Right atrium auricular region (tissue), 2 donors: Measurements from ENCODE around the gene GPSM1. TPM values are rescaled to one million over a fixed set of nuclear protein-coding genes. Genes with fewer than 3 reads are reported as not detected.

ENCODE experiments used
- DNase-seq: peaks from one replicate; pipeline ENCODE4 v3.0.0-alpha.2; 2019; ENCODE audit warnings: low spot score
- H3K27ac ChIP-seq, 2 donors: fragments of 200-600 bp; sonication (generic); 1 replicate in 1 of 2; 2 replicates in 1 of 2; pipeline ENCODE4 v1.5.1; 2016 to 2019
- H3K27me3 ChIP-seq, 2 donors: fragments of 200-600 bp; sonication (generic); one replicate each; pipeline versions ENCODE4 v1.5.1 to v1.6.0; 2017 to 2019
- H3K36me3 ChIP-seq: fragments of 200-600 bp; sonication (generic); one replicate; pipeline ENCODE4 v1.5.1; 2016
- H3K4me1 ChIP-seq, 2 donors: fragments of 200-600 bp; sonication (generic); one replicate each; pipeline versions ENCODE4 v1.5.1 to v1.6.0; 2017 to 2019
- H3K4me3 ChIP-seq, 2 donors: fragments of 200-600 bp; sonication (generic); 1 replicate in 1 of 2; 2 replicates in 1 of 2; pipeline ENCODE4 v1.5.1; 2017 to 2019; ENCODE audit warnings: mild to moderate bottlenecking in 1 of 2, moderate library complexity in 1 of 2
- H3K9me3 ChIP-seq, 2 donors: fragments of 200-600 bp; sonication (generic); one replicate each; pipeline ENCODE4 v1.5.1; 2019
- CTCF ChIP-seq, 2 donors: fragments of 200-600 bp; sonication (generic); IDR thresholded peaks; one replicate each; pipeline ENCODE4 v1.5.1; 2019; ENCODE audit warnings: antibody characterized with exemption in 2 of 2
- total RNA-seq, 2 donors: library from RNA; depleted of rRNA; stranded (reverse); fragments of >200 nt; gene quantifications; one replicate each; pipeline ENCODE4 v1.1.0, GENCODE V29; 2016

Gene GPSM1
- total RNA-seq, 2 donors from 2014 or later = 39.4 to 44.5 TPM

GRCh38 chr9:136392538-136393449 lies 65.5 kb downstream of the GPSM1 start:
- Histone ChIP-seq H3K4me1 (no peaks in the 10 kb centered on the region), H3K4me3 (no peak overlapping the region), H3K27ac (no peak overlapping the region), H3K27me3 (no peaks in the 10 kb centered on the region), H3K9me3 (no peaks in the 10 kb centered on the region), H3K36me3 (peaks cover 70% of the 10 kb centered on the region)
- DNase-seq = no peak
- no peak for TF ChIP-seq CTCF (IDR thresholded peaks at IDR 0.05)

- Histone ChIP-seq H3K27ac (no peak overlapping the region), H3K4me1 (peaks cover 0 to 4% of the 10 kb centered on the region in 2 donors), H3K4me3 (no peak overlapping the region), H3K27me3 (no peaks in the 10 kb centered on the region), H3K9me3 (no peaks in the 10 kb centered on the region), H3K36me3 (peaks cover 62% of the 10 kb centered on the region)
- no peak for DNase-seq
- no peak for TF ChIP-seq CTCF (IDR thresholded peaks at IDR 0.05)
These were observed 66.2 kb downstream of the GPSM1 start for GRCh38 chr9:136393531-136393930.

- no peak overlapping the region for H3K27ac ChIP-seq
- peaks cover 0 to 13% of the 10 kb centered on the region in 2 donors for H3K4me1 ChIP-seq
- H3K4me3 ChIP-seq = no peak overlapping the region
- no peaks in the 10 kb centered on the region for H3K9me3 ChIP-seq
- peaks cover 53% of the 10 kb centered on the region for H3K36me3 ChIP-seq
- TF ChIP-seq CTCF (IDR thresholded peaks at IDR 0.05) = no peak
- DNase-seq = no peak
- no peaks in the 10 kb centered on the region for H3K27me3 ChIP-seq
These were observed 67.1 kb downstream of the GPSM1 start for GRCh38 chr9:136394312-136395019.

DNA sequence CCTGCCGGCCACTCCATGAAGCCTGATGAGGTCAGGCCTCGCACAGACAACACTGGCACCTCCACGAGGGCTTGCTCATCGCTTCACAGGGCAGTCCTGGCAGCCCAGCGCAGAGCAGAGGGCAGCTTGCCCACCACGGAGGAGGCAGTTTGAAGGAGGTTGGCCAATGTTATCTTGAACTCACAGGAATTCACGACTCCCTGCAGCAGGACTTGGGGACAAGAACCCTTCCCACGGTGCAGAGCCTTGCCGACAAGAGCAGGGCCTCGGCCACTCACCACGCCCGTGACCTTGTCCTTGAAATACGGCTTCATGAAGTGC lies 67.6 kb downstream of the GPSM1 start:
- TF ChIP-seq CTCF (IDR thresholded peaks at IDR 0.05) = no peak
- Histone ChIP-seq H3K4me3 (no peak overlapping the region), H3K9me3 (no peaks in the 10 kb centered on the region), H3K36me3 (peaks cover 50% of the 10 kb centered on the region), H3K27me3 (no peaks in the 10 kb centered on the region), H3K4me1 (peaks cover 0 to 15% of the 10 kb centered on the region in 2 donors), H3K27ac (no peak overlapping the region)
- no peak for DNase-seq

- Histone ChIP-seq H3K4me1 (peaks cover 0 to 19% of the 10 kb centered on the region in 2 donors), H3K9me3 (no peaks in the 10 kb centered on the region), H3K27ac (no peak overlapping the region), H3K36me3 (peaks cover 50% of the 10 kb centered on the region), H3K27me3 (no peaks in the 10 kb centered on the region), H3K4me3 (no peak overlapping the region)
- DNase-seq = no peak
- TF ChIP-seq CTCF (IDR thresholded peaks at IDR 0.05) = no peak
These were observed 68.2 kb downstream of the GPSM1 start for GRCh38 chr9:136395345-136396218.
